Measurements from ENCODE around the gene POC1B.

The POC1B gene

GRCh38 chr12:89414851-89415250 is 111.0 kb downstream of the POC1B start:
- DNase-seq = no peak

DNA sequence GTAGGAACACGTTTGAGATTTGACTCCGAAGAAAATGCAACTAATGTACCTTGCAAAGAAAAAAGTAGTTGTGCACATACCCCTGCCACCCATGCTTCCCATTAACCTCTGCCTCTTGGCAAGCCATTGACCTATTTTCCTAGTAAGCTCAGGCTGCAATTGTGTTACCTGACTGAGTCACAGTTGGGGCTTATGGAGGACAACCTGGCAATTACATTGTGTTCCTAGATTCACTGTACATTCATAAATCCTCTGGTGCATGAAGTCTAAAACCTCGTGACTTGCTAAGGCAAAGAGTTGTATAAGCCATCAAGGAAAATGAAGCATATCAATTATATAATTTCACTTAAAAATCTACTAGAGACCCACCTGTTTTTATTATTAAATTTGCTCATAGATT is 111.5 kb downstream of the POC1B start:
- no peak for DNase-seq

DNA sequence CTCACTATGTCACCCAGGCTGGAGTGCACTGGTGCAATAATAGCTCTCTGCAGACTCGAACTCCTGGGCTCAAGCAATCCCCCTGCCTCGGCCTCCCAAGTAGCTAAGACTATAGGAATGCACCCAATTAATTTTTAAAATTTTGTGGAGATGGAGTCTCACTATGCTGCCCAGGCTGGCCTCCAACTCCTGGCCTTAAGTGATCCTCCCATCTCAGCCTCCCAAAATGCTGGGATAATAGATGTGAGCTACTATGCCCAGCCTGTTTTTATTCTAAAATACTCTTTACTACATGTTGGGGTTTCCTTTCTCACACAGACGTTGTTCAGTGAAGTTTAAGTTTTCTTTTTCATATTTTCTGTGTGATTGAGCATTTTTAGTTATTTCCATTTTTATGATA is 112.6 kb downstream of the POC1B start:
- no peak for DNase-seq

DNA sequence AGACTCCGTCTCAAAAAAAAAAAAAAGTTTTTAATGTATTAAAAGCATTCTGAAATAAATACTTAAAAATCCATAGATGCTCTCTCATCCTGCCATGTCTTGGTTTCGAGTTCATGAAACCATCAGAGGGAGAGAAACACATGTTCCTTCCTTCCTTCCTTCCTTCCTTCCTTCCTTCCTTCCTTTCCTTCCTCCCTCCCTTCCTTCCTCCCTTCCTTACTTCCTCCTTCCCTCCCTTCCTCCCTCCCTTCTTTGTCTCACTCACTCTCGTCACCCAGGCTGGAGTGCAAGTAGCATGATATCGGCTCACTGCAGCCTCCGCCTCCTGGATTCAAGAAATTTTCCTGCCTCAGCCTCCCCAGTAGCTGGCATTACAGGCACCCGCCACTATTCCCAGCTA is 113.2 kb downstream of the POC1B start:
- no peak for DNase-seq

GRCh38 chr12:89411846-89412245 is 114.0 kb downstream of the POC1B start:
- no peak for DNase-seq

DNA sequence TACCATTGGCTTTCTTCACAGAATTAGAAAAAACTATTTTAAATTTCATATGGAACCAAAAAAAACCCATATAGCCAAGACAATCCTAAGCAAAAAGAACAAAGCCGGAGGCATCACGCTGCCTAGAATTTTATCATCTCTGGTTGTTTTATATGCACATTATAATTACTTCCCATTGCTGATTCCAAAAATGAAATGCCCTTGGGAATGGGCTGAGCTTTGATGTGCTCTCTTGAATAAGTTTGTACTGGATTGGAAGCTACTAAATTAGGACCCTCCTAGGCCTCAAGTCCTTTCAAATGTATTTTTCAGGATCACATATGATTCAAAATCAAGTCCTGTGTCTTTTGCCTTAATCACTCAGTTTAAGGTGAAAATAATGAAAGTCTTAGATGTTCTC is 114.6 kb downstream of the POC1B start:
- no peak for DNase-seq

DNA sequence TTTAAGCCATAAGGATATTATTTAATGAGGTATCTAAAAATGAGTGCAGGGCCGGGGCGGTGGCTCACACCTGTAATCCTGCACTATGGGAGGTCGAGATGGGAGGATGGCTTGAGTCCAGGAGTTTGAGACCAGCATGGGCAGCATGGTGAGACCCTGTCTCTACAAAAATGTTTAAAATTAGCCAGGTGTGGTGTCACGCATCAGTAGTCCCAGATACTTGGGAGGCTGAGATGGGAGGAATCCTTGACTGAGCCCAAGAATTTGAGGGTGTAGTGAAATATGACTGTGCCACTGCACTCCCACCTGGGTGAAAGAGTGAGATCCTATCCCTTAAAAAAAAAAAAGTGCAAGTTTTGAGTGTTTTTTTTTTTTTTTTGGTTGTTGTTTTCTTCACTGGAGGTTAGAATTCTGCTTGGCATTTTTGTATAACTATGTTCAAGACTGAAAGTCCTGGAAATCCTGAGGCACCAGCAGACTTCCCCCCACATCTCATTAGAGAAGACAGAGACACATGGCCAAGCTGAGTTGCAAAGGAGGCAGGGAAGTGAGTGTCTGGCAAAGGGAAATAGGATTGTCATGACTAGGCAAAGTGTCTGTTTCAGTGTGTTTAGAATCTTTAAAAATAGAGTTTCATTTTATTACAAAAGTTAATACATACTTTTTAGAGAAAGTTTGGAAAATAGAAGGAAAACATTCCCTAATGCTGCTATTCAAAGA is 120.1 kb downstream of the POC1B start:
- no peak for DNase-seq

GRCh38 chr12:89401433-89402058 is 124.3 kb downstream of the POC1B start:
- no peak for DNase-seq

DNA sequence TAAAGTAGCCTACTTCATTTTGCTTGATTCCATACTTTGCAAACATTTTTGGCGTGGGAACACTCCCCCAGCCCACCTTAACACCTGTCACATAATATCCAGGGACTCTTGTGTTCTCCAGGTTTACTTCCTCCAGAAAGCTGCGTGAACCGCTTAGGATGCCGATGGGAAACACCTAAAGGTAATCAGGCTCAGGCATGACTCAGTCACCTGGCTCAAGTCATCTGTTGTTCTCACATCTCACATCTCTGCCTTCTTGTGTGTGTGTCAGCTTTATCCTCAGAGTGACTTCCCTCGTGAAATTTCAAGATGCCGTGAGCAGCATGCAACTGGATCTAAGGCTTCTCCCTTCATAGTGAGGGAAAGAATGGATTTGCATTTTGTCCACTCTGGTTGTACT is 125.4 kb downstream of the POC1B start:
- no peak for DNase-seq

DNA sequence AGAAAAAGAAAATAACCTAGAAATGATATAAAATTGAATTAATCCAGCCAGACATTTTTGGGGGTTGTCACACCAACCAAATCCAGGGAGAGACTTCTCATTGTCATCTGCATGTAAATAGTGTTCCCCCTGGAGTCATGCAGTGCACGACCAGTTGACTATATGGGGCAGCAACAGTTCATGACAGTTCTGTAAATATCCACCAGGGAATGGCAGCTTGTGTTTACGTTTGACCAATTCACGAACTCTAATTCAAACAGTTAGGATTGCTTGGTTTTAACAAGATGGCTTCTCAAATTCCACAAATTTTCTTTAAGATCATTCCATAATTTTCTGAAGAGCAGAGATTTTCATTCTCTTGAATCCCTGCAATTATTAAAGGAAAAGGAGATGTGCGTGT is 130.1 kb downstream of the POC1B start:
- DNase-seq = no peak

DNA sequence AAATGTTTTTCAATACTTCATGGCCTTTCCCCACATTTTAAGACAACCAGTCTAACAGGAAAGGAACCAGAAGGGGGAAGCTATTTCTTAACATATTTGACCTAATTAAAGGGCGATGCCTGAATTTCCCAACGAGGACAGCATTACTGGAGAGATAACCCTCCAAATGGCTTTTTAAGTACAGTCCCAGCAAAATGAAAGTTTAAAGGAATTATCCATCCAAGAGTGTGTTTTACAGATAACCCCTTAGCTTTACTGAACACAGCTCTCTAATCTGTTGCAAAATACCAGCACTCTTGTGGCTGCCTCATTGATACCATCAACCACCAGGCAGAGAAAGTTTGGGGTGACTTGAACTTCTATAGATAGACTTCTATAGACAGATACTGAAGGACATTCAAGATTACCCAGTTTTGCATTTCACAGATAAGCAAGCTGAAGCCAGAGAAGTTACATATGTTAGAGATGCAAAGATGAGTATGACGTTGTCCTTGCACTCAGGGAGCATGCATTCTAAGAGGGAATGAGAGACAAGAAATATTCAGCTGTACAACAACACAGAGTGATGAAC is 132.2 kb downstream of the POC1B start:
- DNase-seq = no peak

DNA sequence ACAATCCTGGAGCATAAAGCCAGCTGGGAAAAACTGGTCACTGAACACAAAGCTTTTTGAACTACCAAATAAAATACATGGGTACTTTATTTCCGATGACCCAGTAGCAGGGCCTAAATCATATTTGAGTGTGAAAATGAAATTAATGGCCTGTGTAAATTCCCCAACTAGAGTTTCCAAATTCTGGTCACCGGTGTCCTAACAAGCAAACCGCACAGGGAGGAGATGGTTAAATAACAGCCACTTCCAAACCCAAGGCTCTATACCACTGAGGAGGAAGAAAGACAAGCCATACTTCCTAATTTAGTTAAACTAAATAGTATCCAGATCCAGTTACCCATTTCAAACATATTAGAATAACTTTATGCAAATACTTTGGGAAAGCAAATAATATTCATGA is 133.5 kb downstream of the POC1B start:
- no peak for DNase-seq

DNA sequence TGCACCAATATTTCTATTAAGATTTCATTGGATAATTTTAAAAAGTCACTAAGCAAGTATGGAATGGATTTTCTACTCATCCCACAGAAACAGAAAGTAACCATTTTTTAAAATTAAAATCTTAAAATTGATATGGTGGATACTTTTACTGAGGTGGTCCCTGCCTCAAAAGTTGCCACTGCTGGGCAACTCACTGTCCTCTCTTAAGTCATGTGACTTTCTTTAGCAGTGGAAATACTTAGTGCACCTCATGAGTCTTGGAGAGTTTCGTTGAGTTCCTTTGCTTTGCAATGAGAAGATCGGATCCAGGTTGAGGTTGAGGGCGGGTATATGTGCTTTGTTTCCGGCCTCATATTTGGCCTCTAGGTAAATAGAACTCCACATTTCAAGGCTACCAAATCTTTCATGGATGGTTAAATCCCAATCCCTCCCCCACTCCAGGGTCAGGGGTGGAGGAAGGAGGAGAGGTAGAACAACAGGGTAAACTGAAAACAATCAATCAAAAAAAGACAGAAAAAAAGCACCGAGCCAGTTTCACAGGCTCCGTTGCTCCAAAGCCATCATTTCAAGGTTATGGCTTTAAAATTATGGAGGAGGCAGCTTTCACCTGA is 134.0 kb downstream of the POC1B start:
- no peak for DNase-seq

DNA sequence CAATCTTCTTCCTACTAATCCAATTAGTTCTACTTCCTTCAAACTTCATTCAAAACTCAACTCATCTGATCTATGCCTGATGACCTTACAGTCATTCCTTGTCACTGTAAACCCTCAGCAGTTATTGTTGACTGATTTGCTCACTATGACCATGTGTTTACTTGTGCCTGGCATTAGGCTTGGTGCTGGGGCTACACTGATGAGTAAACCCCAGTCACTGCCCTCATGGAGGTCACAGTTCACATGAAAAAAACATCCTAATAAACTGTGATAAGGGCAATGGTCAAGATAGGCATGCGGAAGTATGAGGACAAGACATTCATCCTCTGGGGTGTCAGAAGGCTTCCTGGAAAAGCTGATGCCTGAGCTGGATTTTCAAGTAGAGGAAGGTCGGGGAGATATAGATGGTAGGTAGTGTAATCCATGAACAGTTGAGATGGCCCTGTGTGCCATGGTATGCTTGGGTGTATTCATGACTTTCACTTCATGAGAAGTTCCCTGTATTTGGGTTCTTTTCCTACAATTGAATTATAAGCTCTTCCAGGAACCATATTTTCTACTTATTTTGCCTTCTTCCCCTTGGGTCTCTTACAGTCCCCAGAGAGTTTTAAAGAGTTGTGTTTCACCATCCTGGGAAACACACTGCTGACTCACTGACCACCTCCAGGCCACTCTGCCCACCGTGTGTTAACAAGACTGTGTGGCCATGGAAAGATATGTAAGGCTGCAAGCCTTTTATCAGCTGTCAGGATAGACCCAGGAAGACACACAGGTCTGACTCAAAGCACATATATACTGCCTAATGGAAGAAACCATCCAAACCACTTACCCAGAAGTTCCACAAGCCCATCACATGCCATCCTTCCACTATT is 134.8 kb downstream of the POC1B start:
- DNase-seq = no peak

- DNase-seq = no peak
These were observed 135.8 kb downstream of the POC1B start for GRCh38 chr12:89389755-89390661.

- DNase-seq = no peak
These were observed 139.7 kb downstream of the POC1B start for GRCh38 chr12:89386138-89386537.

GRCh38 chr12:89384807-89385206 is 141.0 kb downstream of the POC1B start:
- DNase-seq = no peak

GRCh38 chr12:89384050-89384758 is 141.6 kb downstream of the POC1B start:
- DNase-seq = no peak

DNA sequence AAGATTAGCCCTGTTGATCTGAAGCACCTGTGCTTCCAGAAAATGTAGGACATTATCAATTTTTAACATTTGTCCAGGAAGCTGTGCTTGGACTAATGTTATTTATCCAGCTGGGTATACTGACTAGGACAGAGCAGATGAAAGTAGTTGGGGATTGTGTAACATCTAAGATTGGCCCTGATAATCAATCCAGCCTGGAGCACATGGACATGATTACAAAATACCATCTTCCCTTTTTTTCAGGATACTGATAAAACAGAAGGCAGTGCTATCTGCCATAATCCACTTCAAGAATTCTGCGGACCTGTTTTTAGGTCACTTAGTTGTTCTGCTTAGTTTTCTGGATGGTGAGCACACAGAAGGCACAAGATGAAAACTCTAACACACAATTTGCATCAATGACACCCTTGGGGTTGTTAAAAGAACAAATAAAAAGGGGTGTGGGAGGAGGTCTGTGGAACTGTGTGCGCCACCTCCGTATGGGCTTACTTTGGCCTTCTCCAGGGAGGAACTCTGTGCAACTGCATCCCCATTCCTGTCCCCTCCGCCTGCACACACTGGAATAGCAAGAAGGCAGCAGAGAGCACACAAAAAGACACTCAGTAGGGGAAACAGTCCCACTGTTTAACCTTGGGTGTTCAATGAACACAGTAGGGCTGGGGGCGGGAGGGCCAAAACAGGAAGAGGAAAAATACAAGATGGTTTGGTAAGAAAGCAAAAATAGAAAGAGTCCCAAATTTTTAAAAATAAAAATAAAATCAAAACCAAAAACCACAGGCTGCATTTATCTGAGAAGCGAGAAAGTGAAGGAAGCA is 142.4 kb downstream of the POC1B start:
- no peak for DNase-seq

DNA sequence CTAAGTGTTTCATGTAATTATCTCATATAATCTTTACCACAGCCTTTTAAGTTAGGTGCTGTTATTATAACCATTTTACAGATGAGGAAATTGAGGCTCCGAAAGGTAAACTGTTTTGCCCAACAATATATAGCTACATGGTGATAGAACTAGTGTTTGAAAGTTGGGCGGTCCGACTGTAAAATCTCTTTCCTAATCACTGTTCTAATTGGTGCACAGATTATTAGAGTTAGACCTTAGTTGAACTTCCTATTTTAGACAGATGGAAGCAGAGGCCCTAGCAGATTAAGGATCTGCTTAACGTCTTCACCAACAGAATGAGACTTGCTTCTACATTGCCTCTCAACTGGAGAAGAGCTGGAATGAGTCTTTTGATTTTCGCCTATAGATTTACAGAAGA is 143.5 kb downstream of the POC1B start:
- DNase-seq = no peak

Data from NCI-H1417 treated with DMSO at 0.1 percent for 48 hours (cell line).